Islet of Langerhans (tissue), 1 donor: Measurements from ENCODE around the gene NFATC4.

Experiments used
- FAIRE-seq: peaks from one replicate; lab custom pipeline; 2011; peaks lifted over from hg19 to GRCh38; lab: Jason Lieb, UNC

Gene NFATC4

GRCh38 chr14:24389226-24389848 is 21.4 kb downstream of the NFATC4 start:
- no peak for FAIRE-seq

- no peak for FAIRE-seq
Measured at GRCh38 chr14:24390701-24391468, 22.9 kb downstream of the NFATC4 start.

- no peak for FAIRE-seq
Measured at GRCh38 chr14:24392325-24393091, 24.5 kb downstream of the NFATC4 start.

GRCh38 chr14:24394275-24394674 is 26.3 kb downstream of the NFATC4 start:
- FAIRE-seq: no peak

GRCh38 chr14:24395609-24396582 is 27.9 kb downstream of the NFATC4 start:
- no peak for FAIRE-seq

- FAIRE-seq: no peak
Measured at GRCh38 chr14:24397639-24398292, 29.8 kb downstream of the NFATC4 start.

GRCh38 chr14:24398293-24398652 is 30.3 kb downstream of the NFATC4 start:
- no peak for FAIRE-seq

GRCh38 chr14:24398653-24399446 is 30.9 kb downstream of the NFATC4 start, which contains the start of gene NYNRIN:
Gene NYNRIN, plus strand, starts transcription at chr14:24399003. Its CDS starts 244 bp downstream, at chr14:24399247.
- no peak for FAIRE-seq

GRCh38 chr14:24399447-24399822 is 31.5 kb downstream of the NFATC4 start:
- FAIRE-seq: no peak

GRCh38 chr14:24399999-24400718 is 32.2 kb downstream of the NFATC4 start:
- no peak for FAIRE-seq

- no peak for FAIRE-seq
Measured at GRCh38 chr14:24401810-24402702, 34.1 kb downstream of the NFATC4 start.

- FAIRE-seq: no peak
Measured at GRCh38 chr14:24403294-24403998, 35.5 kb downstream of the NFATC4 start.

- no peak for FAIRE-seq
Measured at GRCh38 chr14:24404814-24405213, 36.8 kb downstream of the NFATC4 start.

- FAIRE-seq: no peak
Measured at GRCh38 chr14:24406416-24406815, 38.4 kb downstream of the NFATC4 start.

- FAIRE-seq: no peak
Measured at GRCh38 chr14:24407608-24408325, 39.8 kb downstream of the NFATC4 start.

GRCh38 chr14:24408764-24409163 is 40.8 kb downstream of the NFATC4 start:
- FAIRE-seq: no peak

GRCh38 chr14:24409192-24409591 is 41.2 kb downstream of the NFATC4 start:
- FAIRE-seq: no peak

GRCh38 chr14:24409956-24410355 is 42.0 kb downstream of the NFATC4 start:
- no peak for FAIRE-seq
